ENCODE results near the gene GATAD2A.
"Not testable (repeated sequence)": the region's sequence is repeated elsewhere in the genome, so short reads cannot be mapped to it uniquely, and the experiment has no call there.

Gene GATAD2A

DNA sequence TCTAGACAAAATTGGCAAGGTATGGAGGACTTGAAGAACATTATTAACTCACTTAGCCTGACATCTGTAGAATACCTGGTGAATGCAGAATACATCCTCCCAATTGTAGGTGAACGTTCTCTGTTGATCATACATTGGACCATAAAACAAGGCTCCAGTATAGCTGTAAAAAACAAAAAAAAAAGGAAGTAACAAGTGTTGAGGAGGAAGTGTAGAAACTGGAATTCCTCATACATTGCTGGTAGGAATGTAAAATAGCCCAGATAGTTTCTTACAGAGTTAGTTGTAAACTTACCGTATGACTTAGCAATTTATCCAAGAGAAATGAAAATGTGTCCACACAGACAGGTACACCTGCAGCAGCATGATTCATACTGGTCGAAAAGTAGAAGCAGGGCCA lies 65.1 kb downstream of the GATAD2A start:
- DNase-seq (ENCODE audit: low read depth), result no peak
- TF ChIP-seq, protein P1, sequence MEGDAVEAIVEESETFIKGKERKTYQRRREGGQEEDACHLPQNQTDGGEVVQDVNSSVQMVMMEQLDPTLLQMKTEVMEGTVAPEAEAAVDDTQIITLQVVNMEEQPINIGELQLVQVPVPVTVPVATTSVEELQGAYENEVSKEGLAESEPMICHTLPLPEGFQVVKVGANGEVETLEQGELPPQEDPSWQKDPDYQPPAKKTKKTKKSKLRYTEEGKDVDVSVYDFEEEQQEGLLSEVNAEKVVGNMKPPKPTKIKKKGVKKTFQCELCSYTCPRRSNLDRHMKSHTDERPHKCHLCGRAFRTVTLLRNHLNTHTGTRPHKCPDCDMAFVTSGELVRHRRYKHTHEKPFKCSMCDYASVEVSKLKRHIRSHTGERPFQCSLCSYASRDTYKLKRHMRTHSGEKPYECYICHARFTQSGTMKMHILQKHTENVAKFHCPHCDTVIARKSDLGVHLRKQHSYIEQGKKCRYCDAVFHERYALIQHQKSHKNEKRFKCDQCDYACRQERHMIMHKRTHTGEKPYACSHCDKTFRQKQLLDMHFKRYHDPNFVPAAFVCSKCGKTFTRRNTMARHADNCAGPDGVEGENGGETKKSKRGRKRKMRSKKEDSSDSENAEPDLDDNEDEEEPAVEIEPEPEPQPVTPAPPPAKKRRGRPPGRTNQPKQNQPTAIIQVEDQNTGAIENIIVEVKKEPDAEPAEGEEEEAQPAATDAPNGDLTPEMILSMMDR (conservative IDR thresholded peaks at IDR 0.05; ENCODE audit: low read depth, low read length), result no peak
- H3K4me3 ChIP-seq (ENCODE audit: low read depth, low read length), result no peak overlapping the region

DNA sequence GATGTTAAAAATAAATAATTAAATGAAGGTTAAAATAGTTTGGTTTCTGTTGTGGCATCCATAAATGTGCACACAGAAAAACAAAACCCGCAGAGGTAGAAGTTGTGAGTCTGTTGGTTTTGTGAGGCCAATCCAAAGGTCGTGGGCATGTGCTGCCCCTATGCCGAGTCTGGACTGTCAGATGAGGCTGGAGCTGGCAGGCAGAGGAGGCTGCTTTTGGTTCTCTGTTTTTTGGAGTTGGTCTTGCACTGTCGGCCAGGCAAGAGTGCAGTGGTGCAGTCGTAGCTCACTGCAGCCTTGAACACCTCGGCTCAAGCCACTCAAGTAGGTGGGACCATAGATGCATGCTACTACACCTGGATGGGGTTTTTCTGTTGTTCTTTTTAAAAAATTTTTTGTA lies 66.2 kb downstream of the GATAD2A start:
- TF ChIP-seq, protein P1 (conservative IDR thresholded peaks at IDR 0.05; ENCODE audit: low read depth, low read length), result no peak
- no peak for DNase-seq (ENCODE audit: low read depth)
- H3K4me3 ChIP-seq (ENCODE audit: low read depth, low read length), result no peak overlapping the region

DNA sequence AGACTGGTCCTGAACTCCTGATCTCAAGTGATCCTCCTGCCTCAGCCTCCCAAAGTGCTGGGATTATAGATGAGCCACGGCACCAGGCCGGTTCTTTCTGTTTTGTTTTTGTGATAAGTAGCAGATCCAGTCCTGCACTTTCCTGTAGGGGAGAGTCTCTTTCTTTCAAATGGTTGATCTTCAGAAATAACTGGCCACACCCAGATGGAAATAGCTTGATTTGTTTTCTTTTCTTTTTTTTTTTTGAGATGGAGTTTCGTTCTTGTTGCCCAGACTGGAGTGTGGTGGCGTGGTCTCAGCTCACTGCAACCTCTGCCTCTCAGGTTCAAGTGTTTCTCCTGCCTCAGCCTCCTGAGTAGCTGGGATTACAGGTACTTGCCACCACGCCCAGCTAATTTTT lies 66.6 kb downstream of the GATAD2A start:
- DNase-seq (ENCODE audit: low read depth); H3K4me3 ChIP-seq (ENCODE audit: low read depth, low read length): not testable (repeated sequence)

DNA sequence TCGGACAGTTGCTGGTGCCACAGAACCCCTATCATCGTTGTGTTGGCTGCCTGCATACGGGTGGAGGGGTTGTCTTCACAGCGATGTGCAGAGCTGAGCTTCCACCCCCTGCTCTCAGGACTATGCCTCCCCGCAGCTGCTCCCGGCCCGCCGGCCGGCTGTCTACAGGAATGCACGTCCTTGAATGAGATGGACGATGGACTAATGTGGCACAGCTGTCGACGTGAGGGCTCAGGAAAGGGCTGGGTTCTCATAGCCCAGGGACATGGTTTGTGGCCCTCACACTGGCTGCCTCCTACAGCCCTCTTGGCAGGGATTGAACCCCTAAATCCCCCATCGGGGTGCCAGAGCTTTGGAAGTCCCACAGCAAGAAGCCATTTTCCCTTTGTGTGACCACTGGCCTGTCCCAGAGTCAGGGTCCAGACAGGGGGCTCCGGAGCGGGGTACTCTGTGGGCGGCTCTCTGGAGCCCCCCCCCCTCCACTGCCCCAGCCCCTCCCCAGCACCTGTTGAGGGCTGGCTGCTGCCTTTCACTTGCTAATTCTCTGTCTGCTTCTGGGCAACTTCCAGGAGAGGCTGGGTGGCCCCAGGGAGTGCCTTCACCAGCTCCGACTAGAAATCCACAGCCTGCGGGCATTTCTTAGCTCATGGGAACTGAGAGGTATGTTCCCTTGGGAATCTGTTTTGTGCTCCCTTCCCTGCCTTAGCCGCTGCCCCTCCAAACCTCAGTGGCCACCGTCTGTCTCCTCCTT lies 69.7 kb downstream of the GATAD2A start:
- H3K4me3 ChIP-seq (ENCODE audit: low read depth, low read length), result no peak overlapping the region
- no peak for DNase-seq (ENCODE audit: low read depth)
- TF ChIP-seq, protein P1 (conservative IDR thresholded peaks at IDR 0.05; ENCODE audit: low read depth, low read length), result no peak

DNA sequence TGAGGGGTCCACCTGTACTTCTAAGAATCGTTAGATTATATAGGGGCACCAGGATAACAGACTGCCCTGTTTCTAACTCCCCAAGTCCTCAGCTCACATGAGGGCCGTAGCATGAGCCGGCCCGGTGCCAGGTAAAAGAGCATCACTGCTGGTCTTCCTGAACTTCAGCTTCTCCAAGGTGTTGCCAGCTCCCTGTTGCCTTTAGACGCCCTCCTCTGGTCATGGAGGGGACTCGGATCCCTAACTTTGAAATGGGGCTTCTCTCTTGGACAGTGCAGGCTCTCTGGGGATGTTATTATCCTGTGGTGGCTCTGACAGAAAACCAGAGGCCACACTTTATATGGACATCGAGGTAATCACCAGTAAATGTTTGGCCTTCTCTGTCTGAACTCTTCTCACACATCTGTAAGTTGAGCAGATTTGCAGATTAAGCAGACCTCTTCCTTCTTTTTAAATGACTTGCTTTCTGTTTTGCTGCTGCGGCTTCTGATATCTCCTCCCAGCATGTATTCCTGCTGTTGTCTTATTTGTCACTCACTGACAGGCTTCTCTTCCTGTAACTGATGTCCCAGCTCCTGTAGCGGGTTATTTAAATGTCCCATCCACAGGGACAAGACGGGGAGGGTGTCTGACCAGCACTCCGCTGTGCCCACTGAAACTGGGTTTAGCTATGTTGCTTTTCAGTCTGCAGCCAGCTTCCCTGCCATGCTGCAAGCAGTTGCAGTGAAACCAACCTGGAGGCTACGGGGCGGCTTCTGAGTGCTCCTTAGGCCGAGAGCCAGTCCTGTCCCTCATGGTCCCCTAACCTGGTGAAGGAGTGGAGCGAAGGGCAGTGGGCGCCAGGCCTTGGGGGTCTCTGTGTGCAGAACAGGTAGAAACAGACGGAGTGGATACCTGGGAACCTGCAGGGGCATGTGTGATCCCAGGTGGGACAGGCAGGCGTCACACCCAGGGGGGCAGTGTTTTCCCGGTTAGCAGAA lies 70.7 kb downstream of the GATAD2A start:
- H3K4me3 ChIP-seq (ENCODE audit: low read depth, low read length), result no peak overlapping the region
- TF ChIP-seq, protein P1 (conservative IDR thresholded peaks at IDR 0.05; ENCODE audit: low read depth, low read length), result peak; percentile 75
- peak; percentile 61 for DNase-seq (ENCODE audit: low read depth)

DNA sequence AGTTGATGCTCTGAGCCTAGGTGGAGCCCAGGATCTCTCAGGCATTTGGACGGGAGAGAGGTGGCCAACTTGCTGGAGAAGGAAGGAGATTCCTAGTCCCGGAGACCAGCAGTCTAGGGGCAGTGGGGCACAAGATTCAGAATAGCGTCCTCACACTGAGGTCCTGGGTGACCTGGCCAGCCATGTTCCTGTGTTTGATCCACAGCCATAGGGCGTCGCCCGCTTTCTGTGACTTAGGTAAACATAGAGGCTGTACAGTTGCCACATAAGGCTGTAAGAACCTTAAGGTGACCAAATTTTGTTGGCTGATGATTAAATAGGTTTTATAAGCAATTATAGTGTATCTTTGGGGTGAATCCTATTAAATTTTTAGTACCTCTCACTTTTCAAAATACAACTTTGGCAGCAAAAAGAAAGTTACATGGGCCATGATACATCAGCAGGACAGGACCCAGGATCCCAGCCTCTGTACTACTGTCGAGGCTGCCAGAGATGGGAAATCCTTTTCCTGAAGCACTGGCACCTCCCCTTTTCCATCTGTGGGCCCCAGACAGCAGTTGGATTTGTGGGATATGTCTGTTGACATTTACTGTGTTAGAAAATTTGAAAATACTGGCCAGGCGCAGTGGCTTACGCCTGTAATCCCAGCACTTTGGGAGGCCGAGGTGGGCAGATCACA lies 72.4 kb downstream of the GATAD2A start:
- DNase-seq (ENCODE audit: low read depth), result no peak

More for the DNA sequence above, 72.4 kb downstream of the GATAD2A start:
- TF ChIP-seq, protein P1 (conservative IDR thresholded peaks at IDR 0.05; ENCODE audit: low read depth, low read length), result no peak
- no peak overlapping the region for H3K4me3 ChIP-seq (ENCODE audit: low read depth, low read length)

All from choroid plexus epithelial cell (primary cell).